ENCODE data around the gene SUCLG2. TPM values are rescaled to one million over a fixed set of nuclear protein-coding genes. Genes with fewer than 3 reads are reported as not detected.

Gene SUCLG2
- total RNA-seq, 4 donors from 2014 or later = 55.2 to 69.3 (median 63.4) TPM

DNA sequence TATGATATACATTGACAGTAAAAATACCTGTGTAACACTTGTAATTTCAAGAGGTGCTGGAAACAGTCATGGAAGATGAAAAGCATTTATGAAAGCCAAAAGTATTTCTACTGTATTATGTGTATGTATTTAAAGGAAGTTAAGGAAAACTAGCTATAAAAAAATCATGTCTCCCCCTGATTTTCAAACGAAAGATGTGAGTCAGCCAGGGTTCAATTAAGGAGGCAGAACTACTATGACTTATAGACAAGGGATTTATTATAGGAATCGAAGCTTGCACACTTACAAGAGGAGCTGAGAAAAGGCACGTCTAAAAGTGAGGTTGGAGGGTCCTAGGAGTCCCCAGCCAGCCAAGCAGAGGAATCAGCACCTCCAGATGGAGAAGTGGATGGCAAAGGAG is 119.4 kb downstream of the SUCLG2 start:
- no peak overlapping the region for H3K27ac ChIP-seq (replicated peaks in 1 of 4)
- no peaks in the 10 kb centered on the region for H3K27me3 ChIP-seq
- H3K4me3 ChIP-seq = no peak overlapping the region
- DNase-seq (ENCODE audit: extremely low spot score) = no peak
- TF ChIP-seq EP300 (IDR thresholded peaks at IDR 0.05) (no peak), CTCF (IDR thresholded peaks at IDR 0.05) (no peak), POLR2A (IDR thresholded peaks at IDR 0.05; ENCODE audit: low read depth) (no peak), POLR2AphosphoS5 (IDR thresholded peaks at IDR 0.05) (no peak)
- H3K9me3 ChIP-seq = no peaks in the 10 kb centered on the region
- no peaks in the 10 kb centered on the region for H3K36me3 ChIP-seq
- WGBS = 82% methylated on average over 3 of the region's 3 CpGs
- intact Hi-C loops (cut with DNase I) = no loop called here
- peaks cover 0 to 9% (median 7%) of the 10 kb centered on the region in 4 donors for H3K4me1 ChIP-seq

DNA sequence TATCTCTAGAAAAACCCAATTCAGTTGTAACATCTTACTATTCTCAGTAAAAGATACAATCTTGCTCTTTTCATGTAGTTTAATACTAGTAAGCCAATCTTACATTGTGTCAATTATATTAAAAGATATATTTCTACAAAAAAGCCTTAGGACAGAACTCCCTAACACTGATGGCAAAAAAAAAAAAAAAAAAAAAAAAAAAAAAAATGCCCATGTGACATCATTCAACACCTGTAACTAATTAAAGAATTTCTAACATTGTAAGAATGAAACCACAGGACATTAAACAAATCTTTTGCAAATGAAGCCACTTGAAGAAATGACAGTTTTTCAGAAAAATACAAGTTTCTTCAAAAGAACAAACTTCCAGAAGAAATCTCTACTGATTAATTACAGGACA is 119.8 kb downstream of the SUCLG2 start:
- no peak overlapping the region for H3K4me3 ChIP-seq
- DNase-seq (ENCODE audit: extremely low spot score) = no peak
- intact Hi-C loops (cut with DNase I) = no loop called here
- no peak overlapping the region for H3K27ac ChIP-seq (replicated peaks in 1 of 4)
- TF ChIP-seq EP300 (IDR thresholded peaks at IDR 0.05) (no peak), POLR2A (IDR thresholded peaks at IDR 0.05; ENCODE audit: low read depth) (no peak), POLR2AphosphoS5 (IDR thresholded peaks at IDR 0.05) (no peak), CTCF (IDR thresholded peaks at IDR 0.05) (no peak)
- no peaks in the 10 kb centered on the region for H3K27me3 ChIP-seq
- H3K4me1 ChIP-seq = peaks cover 0 to 9% (median 7%) of the 10 kb centered on the region in 4 donors
- H3K36me3 ChIP-seq = no peaks in the 10 kb centered on the region
- H3K9me3 ChIP-seq = no peaks in the 10 kb centered on the region

DNA sequence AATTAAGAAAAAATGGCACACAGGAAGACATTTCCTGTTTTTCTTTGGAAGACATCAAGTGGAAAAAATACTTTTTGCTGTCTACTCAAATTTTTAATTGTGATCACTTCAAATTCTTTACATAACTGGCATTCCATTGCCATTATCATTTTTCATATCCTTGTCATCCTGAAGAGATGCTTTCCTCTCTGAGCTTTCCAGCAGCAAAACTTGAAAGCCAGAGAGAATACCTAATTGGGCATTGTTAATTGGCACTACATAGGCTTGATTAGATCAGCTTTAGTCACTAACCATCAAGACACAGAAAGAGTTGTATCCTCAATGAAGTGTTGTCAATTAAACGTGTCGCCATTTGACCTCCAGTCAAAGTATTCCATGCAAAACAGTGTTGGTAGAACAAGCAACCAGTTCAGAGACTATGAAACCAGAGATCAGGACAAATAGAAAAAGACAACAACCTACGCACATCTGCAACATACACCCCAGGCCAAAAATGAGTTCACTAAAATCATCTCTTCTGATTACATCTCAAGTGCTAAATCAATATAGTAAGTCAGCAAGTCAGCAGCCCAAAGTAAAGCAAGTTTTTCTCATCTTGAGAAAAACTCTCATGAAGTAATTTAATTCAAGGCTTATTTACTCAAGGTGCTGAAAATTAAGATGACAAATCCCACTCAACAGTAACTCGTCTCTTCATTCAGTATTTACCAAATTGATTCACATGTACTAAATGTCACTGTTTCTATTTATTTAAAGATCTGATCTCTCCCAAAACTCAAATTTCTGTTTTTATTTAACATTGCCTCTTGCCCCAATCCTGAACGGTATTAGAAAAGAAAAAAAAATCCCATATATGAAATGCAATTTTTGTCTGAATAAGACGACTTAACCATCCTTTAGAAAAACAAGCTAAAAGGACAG is 123.0 kb downstream of the SUCLG2 start:
- DNase-seq (ENCODE audit: extremely low spot score) = no peak
- H3K4me3 ChIP-seq = no peak overlapping the region
- no peaks in the 10 kb centered on the region for H3K27me3 ChIP-seq
- no peak overlapping the region for H3K27ac ChIP-seq (replicated peaks in 1 of 4)
- no peaks in the 10 kb centered on the region for H3K9me3 ChIP-seq
- peaks cover 0 to 9% (median 7%) of the 10 kb centered on the region in 4 donors for H3K4me1 ChIP-seq
- H3K36me3 ChIP-seq = peaks cover 7 to 25% (median 18%) of the 10 kb centered on the region in 4 donors
- no peak for TF ChIP-seq CTCF (IDR thresholded peaks at IDR 0.05)
- TF ChIP-seq POLR2A (IDR thresholded peaks at IDR 0.05; ENCODE audit: low read depth) = no peak
- no peak for TF ChIP-seq EP300 (IDR thresholded peaks at IDR 0.05)
- no peak for TF ChIP-seq POLR2AphosphoS5 (IDR thresholded peaks at IDR 0.05)
- intact Hi-C loops (cut with DNase I) = no loop called here
- 90% methylated on average over 6 of the region's 6 CpGs for WGBS

GRCh38 chr3:67529915-67530314 is 124.5 kb downstream of the SUCLG2 start:
- H3K4me1 ChIP-seq = peaks cover 0 to 9% (median 7%) of the 10 kb centered on the region in 4 donors
- no peaks in the 10 kb centered on the region for H3K27me3 ChIP-seq
- no peak overlapping the region for H3K27ac ChIP-seq (replicated peaks in 1 of 4)
- no peaks in the 10 kb centered on the region for H3K9me3 ChIP-seq
- intact Hi-C loops (cut with DNase I) = no loop called here
- 87% methylated on average over 1 of the region's 1 CpG for WGBS
- no peak overlapping the region for H3K4me3 ChIP-seq
- no peak for DNase-seq (ENCODE audit: extremely low spot score)
- TF ChIP-seq POLR2A (IDR thresholded peaks at IDR 0.05; ENCODE audit: low read depth) (no peak), POLR2AphosphoS5 (IDR thresholded peaks at IDR 0.05) (no peak), CTCF (IDR thresholded peaks at IDR 0.05) (no peak), EP300 (IDR thresholded peaks at IDR 0.05) (no peak)
- peaks cover 7 to 28% (median 21%) of the 10 kb centered on the region in 4 donors for H3K36me3 ChIP-seq
